Calu3 (cell line): Measurements from ENCODE around the gene TBC1D26. TPM values are rescaled to one million over a fixed set of nuclear protein-coding genes. Genes with fewer than 3 reads are reported as not detected.

ENCODE experiments used
- BruUV-seq: library from RNA; stranded (reverse); fragments of 400-500 nt; replicated peaks from 2 replicates; lab custom pipeline; 2021; lab: Mats Ljungman, UMichigan
- CTCF ChIA-PET: fragments of 300-600 bp; sonication (Branson Sonifier 250); formaldehyde crosslinking; loops from one replicate; lab custom pipeline; 2022; ENCODE audit warnings: antibody characterized with exemption; lab: Charles Lee
- DNase-seq: peaks from one replicate; pipeline ENCODE4 v3.0.0; 2022
- H3K27ac Mint-ChIP-seq: one replicate; pipeline ENCODE4 v1.8.0; 2022; ENCODE audit warnings: mixed read lengths; ENCODE audit not compliant: unreplicated experiment
- H3K27me3 Mint-ChIP-seq: one replicate; pipeline ENCODE4 v1.8.0; 2022; ENCODE audit warnings: mixed read lengths; ENCODE audit not compliant: unreplicated experiment
- H3K36me3 Mint-ChIP-seq: one replicate; pipeline ENCODE4 v1.8.0; 2022; ENCODE audit warnings: mild to moderate bottlenecking, moderate library complexity, mixed read lengths; ENCODE audit not compliant: insufficient read depth, unreplicated experiment
- H3K4me1 Mint-ChIP-seq: one replicate; pipeline ENCODE4 v1.8.0; 2022; ENCODE audit warnings: mild to moderate bottlenecking, low read depth, mixed read lengths; ENCODE audit not compliant: unreplicated experiment
- H3K4me3 Mint-ChIP-seq: one replicate; pipeline ENCODE4 v1.8.0; 2022; ENCODE audit warnings: mild to moderate bottlenecking, low read depth, moderate library complexity, mixed read lengths; ENCODE audit not compliant: unreplicated experiment
- H3K9me3 Mint-ChIP-seq: one replicate; pipeline ENCODE4 v1.8.0; 2022; ENCODE audit warnings: low read depth, mixed read lengths; ENCODE audit not compliant: unreplicated experiment
- CTCF ChIP-seq: fragments of 200-600 bp; IDR thresholded peaks from one replicate; pipeline ENCODE4 v1.8.0; 2022; ENCODE audit warnings: antibody characterized with exemption; ENCODE audit not compliant: unreplicated experiment
- intact Hi-C: fragments of 100-400 bp; cut with micrococcal nuclease; formaldehyde crosslinking; loops from one replicate; pipeline ENCODE4 v1.10.0; 2022; ENCODE audit not compliant: unreplicated experiment
- total RNA-seq: library from RNA; stranded (reverse); gene quantifications from 2 replicates; pipeline ENCODE4 v1.2.3, GENCODE V29; 2022

The TBC1D26 gene
- total RNA-seq, 1 experiment from 2014 or later: 0.19 TPM

GRCh38 chr17:15776871-15777270, 44.8 kb downstream of the TBC1D26 start:
- no peak for DNase-seq
- TF ChIP-seq CTCF: no peak
- no peak overlapping the region for H3K27ac Mint-ChIP-seq
- H3K36me3 Mint-ChIP-seq: no peaks in the 10 kb centered on the region
- no peaks in the 10 kb centered on the region for H3K4me1 Mint-ChIP-seq
- H3K27me3 Mint-ChIP-seq: peaks cover 15% of the 10 kb centered on the region
- peaks cover 8% of the 10 kb centered on the region for H3K9me3 Mint-ChIP-seq
- BruUV-seq: no TSS peak
- H3K4me3 Mint-ChIP-seq: no peak overlapping the region
- intact Hi-C loops: no loop called here
- CTCF ChIA-PET: no interaction called here

DNA sequence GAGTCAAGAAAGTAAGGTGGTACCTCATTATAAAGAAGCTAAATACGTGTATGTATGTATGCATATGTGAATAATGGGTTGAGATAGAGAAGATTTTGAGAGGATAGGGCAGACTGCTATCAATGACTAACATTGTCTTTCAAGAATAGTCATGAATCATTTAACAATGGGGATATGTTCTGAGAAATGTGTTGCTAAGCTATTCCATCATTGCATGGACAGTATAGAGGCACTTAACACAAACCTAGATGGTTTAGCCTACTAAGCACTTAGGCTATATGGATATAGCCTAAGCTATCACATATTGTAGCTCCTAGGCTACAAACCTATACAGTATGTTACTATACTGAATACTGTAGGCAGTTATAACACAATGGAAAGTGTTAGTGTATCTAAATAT, 45.2 kb downstream of the TBC1D26 start:
- H3K36me3 Mint-ChIP-seq: no peaks in the 10 kb centered on the region

DNA sequence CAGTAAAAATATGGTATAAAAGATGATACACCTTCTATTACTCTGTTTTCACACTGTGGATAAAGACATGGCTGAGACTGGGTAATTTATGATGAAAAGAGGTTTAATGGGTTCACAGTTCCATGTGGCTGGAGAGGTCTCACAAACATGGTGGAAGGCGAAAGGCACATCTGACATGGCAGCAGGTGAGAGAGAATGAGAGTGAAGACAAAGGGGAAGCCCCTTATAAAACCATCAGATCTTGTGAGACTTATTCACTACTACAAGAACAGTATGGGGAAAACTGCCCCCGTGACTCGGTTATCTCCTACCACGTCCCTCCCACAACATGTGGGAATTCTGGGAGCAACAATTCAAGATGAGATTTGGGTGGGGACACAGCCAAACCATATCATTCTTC, 45.6 kb downstream of the TBC1D26 start:
- Mint-ChIP-seq H3K9me3 (peaks cover 8% of the 10 kb centered on the region), H3K36me3 (no peaks in the 10 kb centered on the region), H3K4me3 (no peak overlapping the region), H3K4me1 (no peaks in the 10 kb centered on the region), H3K27ac (no peak overlapping the region), H3K27me3 (peaks cover 15% of the 10 kb centered on the region)
- CTCF ChIA-PET: no interaction called here
- no peak for DNase-seq
- BruUV-seq: no TSS peak
- intact Hi-C loops: no loop called here
- no peak for TF ChIP-seq CTCF

More for the DNA sequence above, 45.2 kb downstream of the TBC1D26 start:
- H3K27me3 Mint-ChIP-seq: peaks cover 15% of the 10 kb centered on the region
- no peak overlapping the region for H3K4me3 Mint-ChIP-seq
- no peak for TF ChIP-seq CTCF
- H3K27ac Mint-ChIP-seq: no peak overlapping the region
- no TSS peak for BruUV-seq
- H3K9me3 Mint-ChIP-seq: peaks cover 8% of the 10 kb centered on the region
- DNase-seq: no peak
- no peaks in the 10 kb centered on the region for H3K4me1 Mint-ChIP-seq
- CTCF ChIA-PET: no interaction called here
- intact Hi-C loops: no loop called here

DNA sequence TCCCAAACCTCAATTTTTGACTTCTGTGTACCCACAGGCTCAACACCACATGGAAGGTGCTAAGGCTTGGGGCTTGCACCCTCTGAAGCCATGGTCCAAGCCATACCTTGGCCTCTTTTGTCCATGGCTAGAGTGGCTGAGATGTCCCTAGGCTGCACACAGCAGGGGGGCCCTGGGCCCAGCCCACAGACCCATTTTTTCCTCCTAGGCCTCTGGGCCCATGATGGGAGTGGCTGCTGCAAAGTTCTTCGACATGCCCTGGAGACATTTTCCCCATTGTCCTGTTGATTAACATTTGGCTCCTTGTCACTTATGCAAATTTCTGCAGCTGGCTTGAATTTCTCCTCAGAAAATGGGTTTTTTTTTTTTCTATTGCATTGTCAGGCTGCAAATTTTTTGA, 47.0 kb downstream of the TBC1D26 start:
- no peak for DNase-seq
- BruUV-seq: no TSS peak
- intact Hi-C loops: no loop called here
- H3K27me3 Mint-ChIP-seq: peaks cover 15% of the 10 kb centered on the region
- H3K4me1 Mint-ChIP-seq: no peaks in the 10 kb centered on the region
- H3K27ac Mint-ChIP-seq: no peak overlapping the region
- TF ChIP-seq CTCF: no peak
- no peak overlapping the region for H3K4me3 Mint-ChIP-seq
- peaks cover 8% of the 10 kb centered on the region for H3K9me3 Mint-ChIP-seq
- H3K36me3 Mint-ChIP-seq: no peaks in the 10 kb centered on the region
- CTCF ChIA-PET: no interaction called here
